ENCODE measurements around the gene MGAT4C. TPM values are rescaled to one million over a fixed set of nuclear protein-coding genes. Genes with fewer than 3 reads are reported as not detected.

The MGAT4C gene
- total RNA-seq, 4 donors from 2014 or later, result 0.14 to 0.75 (median 0.16) TPM; not detected in 1

GRCh38 chr12:86213012-86213411 lies 43.2 kb downstream of the MGAT4C start:
- TF ChIP-seq POLR2AphosphoS5 (IDR thresholded peaks at IDR 0.05) (no peak), POLR2A (IDR thresholded peaks at IDR 0.05) (no peak), EP300 (IDR thresholded peaks at IDR 0.05; ENCODE audit: low read depth) (no peak)
- TF ChIP-seq, protein P1, sequence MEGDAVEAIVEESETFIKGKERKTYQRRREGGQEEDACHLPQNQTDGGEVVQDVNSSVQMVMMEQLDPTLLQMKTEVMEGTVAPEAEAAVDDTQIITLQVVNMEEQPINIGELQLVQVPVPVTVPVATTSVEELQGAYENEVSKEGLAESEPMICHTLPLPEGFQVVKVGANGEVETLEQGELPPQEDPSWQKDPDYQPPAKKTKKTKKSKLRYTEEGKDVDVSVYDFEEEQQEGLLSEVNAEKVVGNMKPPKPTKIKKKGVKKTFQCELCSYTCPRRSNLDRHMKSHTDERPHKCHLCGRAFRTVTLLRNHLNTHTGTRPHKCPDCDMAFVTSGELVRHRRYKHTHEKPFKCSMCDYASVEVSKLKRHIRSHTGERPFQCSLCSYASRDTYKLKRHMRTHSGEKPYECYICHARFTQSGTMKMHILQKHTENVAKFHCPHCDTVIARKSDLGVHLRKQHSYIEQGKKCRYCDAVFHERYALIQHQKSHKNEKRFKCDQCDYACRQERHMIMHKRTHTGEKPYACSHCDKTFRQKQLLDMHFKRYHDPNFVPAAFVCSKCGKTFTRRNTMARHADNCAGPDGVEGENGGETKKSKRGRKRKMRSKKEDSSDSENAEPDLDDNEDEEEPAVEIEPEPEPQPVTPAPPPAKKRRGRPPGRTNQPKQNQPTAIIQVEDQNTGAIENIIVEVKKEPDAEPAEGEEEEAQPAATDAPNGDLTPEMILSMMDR (IDR thresholded peaks at IDR 0.05), result no peak
- no peaks in the 10 kb centered on the region for H3K9me3 ChIP-seq
- 78 to 84% methylated on average over 1 to 2 of the region's 2 CpGs for WGBS, 2 donors (ENCODE audit: low coverage in 1 of 2)
- no peak for DNase-seq
- intact Hi-C loops (cut with DNase I; ENCODE audit: low total_unique reads) (no loop called here), in situ Hi-C loops (cut with MboI; ENCODE audit: low pct_ligation_motif_present in 1 of 4, low pct_unique_long_range_greater_than_20kb in 1 of 4, low sequenced_read_pairs in 3 of 4) (no loop called here)
- H3K4me3 ChIP-seq, result no peak overlapping the region
- no peaks in the 10 kb centered on the region for H3K36me3 ChIP-seq
- H3K4me1 ChIP-seq, result no peaks in the 10 kb centered on the region
- no peak overlapping the region for H3K27ac ChIP-seq
- no peaks in the 10 kb centered on the region for H3K27me3 ChIP-seq

GRCh38 chr12:86198696-86199444 lies 57.3 kb downstream of the MGAT4C start:
- in situ Hi-C loops (cut with MboI; ENCODE audit: low pct_ligation_motif_present in 1 of 4, low pct_unique_long_range_greater_than_20kb in 1 of 4, low sequenced_read_pairs in 3 of 4), result no loop called here
- H3K36me3 ChIP-seq, result no peaks in the 10 kb centered on the region

GRCh38 chr12:86196465-86196864 lies 59.7 kb downstream of the MGAT4C start:
- Histone ChIP-seq H3K27ac (no peak overlapping the region), H3K27me3 (no peaks in the 10 kb centered on the region), H3K36me3 (no peaks in the 10 kb centered on the region), H3K9me3 (no peaks in the 10 kb centered on the region), H3K4me3 (no peak overlapping the region), H3K4me1 (no peaks in the 10 kb centered on the region)
- WGBS, 2 donors (ENCODE audit: low coverage in 1 of 2), result 57 to 58% methylated on average over 1 of the region's 1 CpG
- in situ Hi-C loops (cut with MboI; ENCODE audit: low pct_ligation_motif_present in 1 of 4, low pct_unique_long_range_greater_than_20kb in 1 of 4, low sequenced_read_pairs in 3 of 4) (no loop called here), intact Hi-C loops (cut with DNase I; ENCODE audit: low total_unique reads) (no loop called here)
- TF ChIP-seq EP300 (IDR thresholded peaks at IDR 0.05; ENCODE audit: low read depth) (no peak), POLR2A (IDR thresholded peaks at IDR 0.05) (no peak), POLR2AphosphoS5 (IDR thresholded peaks at IDR 0.05) (no peak)
- TF ChIP-seq, protein P1 (IDR thresholded peaks at IDR 0.05), result no peak
- no peak for DNase-seq

More at GRCh38 chr12:86198696-86199444, 57.3 kb downstream of the MGAT4C start:
- H3K4me3 ChIP-seq, result no peak overlapping the region
- no peak overlapping the region for H3K27ac ChIP-seq
- H3K27me3 ChIP-seq, result no peaks in the 10 kb centered on the region
- intact Hi-C loops (cut with DNase I; ENCODE audit: low total_unique reads), result no loop called here
- WGBS, 2 donors (ENCODE audit: low coverage in 1 of 2), result 65 to 80% methylated on average over 3 to 4 of the region's 4 CpGs
- TF ChIP-seq, protein P1 (IDR thresholded peaks at IDR 0.05), result no peak
- TF ChIP-seq POLR2A (IDR thresholded peaks at IDR 0.05) (no peak), POLR2AphosphoS5 (IDR thresholded peaks at IDR 0.05) (no peak), EP300 (IDR thresholded peaks at IDR 0.05; ENCODE audit: low read depth) (no peak)
- H3K9me3 ChIP-seq, result no peaks in the 10 kb centered on the region
- no peaks in the 10 kb centered on the region for H3K4me1 ChIP-seq
- DNase-seq, result no peak

DNA sequence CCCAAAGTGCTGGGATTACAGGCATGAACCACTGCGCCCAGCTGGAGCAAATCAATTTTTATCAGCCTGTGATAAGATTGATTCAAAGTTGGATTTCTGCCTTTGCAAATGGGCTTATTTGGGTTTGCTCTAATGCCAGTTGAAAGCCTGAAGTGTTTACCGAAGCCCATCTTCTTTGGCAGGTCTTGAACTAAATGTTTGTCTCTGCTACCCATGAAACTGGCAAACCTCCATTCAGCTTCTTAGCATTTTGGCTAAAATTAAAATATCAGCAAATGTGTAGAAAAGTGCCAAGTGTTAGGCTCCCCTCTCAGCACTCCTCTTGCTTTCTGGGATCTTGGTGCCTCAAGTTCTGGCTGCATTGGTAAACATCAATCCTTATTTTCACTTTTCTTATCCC lies 61.5 kb downstream of the MGAT4C start:
- Histone ChIP-seq H3K4me1 (no peaks in the 10 kb centered on the region), H3K4me3 (no peak overlapping the region), H3K27me3 (no peaks in the 10 kb centered on the region), H3K9me3 (no peaks in the 10 kb centered on the region), H3K36me3 (no peaks in the 10 kb centered on the region), H3K27ac (no peak overlapping the region)
- intact Hi-C loops (cut with DNase I; ENCODE audit: low total_unique reads) (no loop called here), in situ Hi-C loops (cut with MboI; ENCODE audit: low pct_ligation_motif_present in 1 of 4, low pct_unique_long_range_greater_than_20kb in 1 of 4, low sequenced_read_pairs in 3 of 4) (no loop called here)
- WGBS, 2 donors (ENCODE audit: low coverage in 1 of 2), result 71 to 78% methylated on average over 1 to 2 of the region's 2 CpGs
- DNase-seq, result no peak
- TF ChIP-seq POLR2AphosphoS5 (IDR thresholded peaks at IDR 0.05), result no peak
- TF ChIP-seq EP300 (IDR thresholded peaks at IDR 0.05; ENCODE audit: low read depth), result no peak
- TF ChIP-seq, protein P1 (IDR thresholded peaks at IDR 0.05), result no peak
